Spleen (tissue), 3 donors: ENCODE data around the gene GPR89A.

Experiments
- POLR2A ChIP-seq, 3 donors: fragments of 450-650 bp; IDR thresholded peaks; one replicate each; pipeline ENCODE4 v1.5.1; 2017; ENCODE audit warnings: antibody characterized with exemption in 3 of 3, mild to moderate bottlenecking in 1 of 3
- POLR2AphosphoS5 ChIP-seq, 3 donors: sonication (generic); formaldehyde crosslinking; IDR thresholded peaks; one replicate each; pipeline ENCODE4 v1.5.1; 2017; ENCODE audit warnings: antibody characterized with exemption in 3 of 3

GRCh38 chr1:145714524-145715111 is 106.8 kb downstream of the GPR89A start:
- no peak for TF ChIP-seq POLR2A (IDR thresholded peaks at IDR 0.05)
- TF ChIP-seq POLR2AphosphoS5 (IDR thresholded peaks at IDR 0.05), result no peak
